GM18907 (cell line): Measurements from ENCODE around the gene GRIFIN.

ENCODE experiments used
- ATAC-seq: cut with Tn5 transposase; IDR thresholded peaks from one replicate; pipeline ENCODE4 v1.9.1; 2021; ENCODE audit warnings: mild to moderate bottlenecking, moderate library complexity; ENCODE audit not compliant: unreplicated experiment

GRIFIN gene

GRCh38 chr7:2437537-2438148 is 38.6 kb downstream of the GRIFIN start:
- ATAC-seq: no peak

GRCh38 chr7:2437136-2437535 is 39.1 kb downstream of the GRIFIN start:
- no peak for ATAC-seq

- ATAC-seq: no peak
These were observed 39.7 kb downstream of the GRIFIN start for GRCh38 chr7:2436341-2437104.

GRCh38 chr7:2435146-2435545 is 41.1 kb downstream of the GRIFIN start:
- ATAC-seq: no peak

- ATAC-seq: no peak
These were observed 42.3 kb downstream of the GRIFIN start for GRCh38 chr7:2433713-2434550.

- no peak for ATAC-seq
These were observed 43.1 kb downstream of the GRIFIN start for GRCh38 chr7:2432910-2433712.

- ATAC-seq: no peak
These were observed 44.8 kb downstream of the GRIFIN start for GRCh38 chr7:2431260-2431867.

- ATAC-seq: no peak
These were observed 50.4 kb downstream of the GRIFIN start for GRCh38 chr7:2425749-2426148.
